Measurements from ENCODE around the gene CNTD1. TPM values are rescaled to one million over a fixed set of nuclear protein-coding genes. Genes with fewer than 3 reads are reported as not detected.

CNTD1 gene
- total RNA-seq, 1 experiment from 2014 or later: not detected

DNA sequence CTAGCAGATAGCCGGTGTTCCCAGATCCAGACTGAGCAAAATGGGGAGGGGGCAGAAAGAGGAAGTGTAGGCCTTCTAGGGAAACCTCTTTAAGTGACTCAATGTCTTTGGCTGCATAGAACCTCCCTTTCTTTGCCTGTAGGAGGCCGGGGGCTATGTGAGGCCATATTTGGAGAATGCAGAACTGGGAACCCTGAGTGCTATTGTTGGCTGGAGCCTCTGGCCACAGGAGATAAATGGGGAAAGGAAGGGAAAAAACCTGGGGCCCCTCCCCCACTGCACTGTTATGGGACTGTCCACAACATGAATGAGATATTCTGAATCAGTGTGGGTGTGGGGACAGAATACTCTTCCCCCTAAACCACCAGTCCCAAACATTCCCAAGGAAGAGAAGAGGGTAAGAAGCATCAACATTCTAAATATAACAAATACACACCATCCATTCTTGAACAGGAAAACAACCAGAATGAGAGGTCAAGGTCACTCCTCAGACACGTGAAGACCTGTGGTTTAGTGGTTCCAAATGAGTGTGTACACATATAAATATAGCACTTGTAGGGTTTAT, 23.0 kb upstream of the CNTD1 start:
- no peaks in the 10 kb centered on the region for H3K9me3 Mint-ChIP-seq (ENCODE audit: unreplicated experiment)
- H3K36me3 Mint-ChIP-seq (ENCODE audit: insufficient read depth, unreplicated experiment): peaks cover 25% of the 10 kb centered on the region
- H3K4me1 Mint-ChIP-seq (ENCODE audit: insufficient read depth, unreplicated experiment): peaks cover 8% of the 10 kb centered on the region
- peak; percentile 27 for DNase-seq (ENCODE audit: unreplicated experiment)
- no peak overlapping the region for H3K4me3 Mint-ChIP-seq (ENCODE audit: unreplicated experiment)
- BruUV-seq (replicated peaks): no TSS peak
- no peak overlapping the region for H3K27ac Mint-ChIP-seq (ENCODE audit: low read depth, unreplicated experiment)
- intact Hi-C loops (cut with micrococcal nuclease): no loop called here
- CTCF ChIA-PET: no interaction called here
- POLR2A ChIA-PET: interaction anchor here (1.0 kb wide), 1 partner anchor 11 kb away, joined by 3 read pairs; no protein-coding TSS in a partner anchor
- no peak for TF ChIP-seq CTCF (IDR thresholded peaks at IDR 0.05; ENCODE audit: unreplicated experiment)
- H3K27me3 Mint-ChIP-seq (ENCODE audit: insufficient read depth, unreplicated experiment): no peaks in the 10 kb centered on the region

DNA sequence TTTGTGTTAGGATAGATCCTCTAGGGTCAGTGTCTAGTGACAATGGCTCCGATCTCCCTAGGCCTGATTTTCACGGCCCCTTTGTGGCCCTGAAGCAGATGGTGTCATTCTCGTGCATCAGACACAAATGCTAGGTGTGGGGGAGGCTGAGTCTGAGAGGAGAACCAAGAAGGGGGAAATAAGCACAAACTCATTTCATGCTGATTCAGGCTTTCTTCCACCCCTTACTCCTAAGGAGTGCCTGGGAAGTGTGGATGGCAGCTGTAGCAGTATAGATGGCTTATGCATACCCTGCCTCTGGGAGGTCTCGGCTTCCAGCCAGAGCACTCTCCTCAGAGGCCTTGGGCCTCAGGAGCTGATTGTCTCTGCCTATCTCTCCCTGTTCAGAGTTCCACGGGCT, 20.1 kb upstream of the CNTD1 start:
- POLR2A ChIA-PET: no interaction called here
- CTCF ChIA-PET: interaction anchor here (0.6 kb wide), 1 partner anchor 281 kb away, joined by 5 read pairs; no protein-coding TSS in a partner anchor
- no peaks in the 10 kb centered on the region for H3K9me3 Mint-ChIP-seq (ENCODE audit: unreplicated experiment)

DNA sequence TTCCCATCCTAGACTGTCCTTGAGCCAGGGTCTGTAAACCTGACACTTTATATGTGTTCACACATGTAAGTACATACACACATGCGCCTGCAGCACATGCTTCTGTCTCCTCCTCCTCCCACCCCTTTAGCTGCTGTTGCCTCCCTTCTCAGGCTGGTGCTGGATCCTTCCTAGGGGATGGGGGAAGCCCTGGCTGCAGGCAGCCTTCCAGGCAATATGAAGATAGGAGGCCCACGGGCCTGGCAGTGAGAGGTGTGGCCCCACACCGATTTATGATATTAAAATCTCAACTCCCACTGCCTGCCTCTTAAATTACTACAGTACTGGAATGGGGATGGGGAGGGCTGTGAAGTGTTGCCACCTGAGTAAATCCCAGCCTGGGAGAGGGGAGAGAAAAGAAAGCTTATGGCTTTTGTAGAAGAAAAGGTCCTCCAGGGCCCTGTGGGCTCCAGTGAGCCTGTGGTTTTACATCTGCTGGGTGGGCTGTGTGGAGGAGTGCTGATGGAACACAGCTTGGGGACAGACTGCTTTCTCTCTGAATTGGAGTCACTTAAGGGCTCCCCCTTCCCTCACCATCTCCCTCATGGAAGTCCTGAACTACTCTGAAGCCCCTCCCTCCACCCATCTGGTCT, 19.2 kb upstream of the CNTD1 start:
- H3K36me3 Mint-ChIP-seq (ENCODE audit: insufficient read depth, unreplicated experiment): peaks cover 31% of the 10 kb centered on the region
- CTCF ChIA-PET: interaction anchor here (0.9 kb wide), 1 partner anchor 45 kb away, joined by 4 read pairs; the partner anchor contains the start of gene BECN1
- intact Hi-C loops (cut with micrococcal nuclease): no loop called here
- H3K4me1 Mint-ChIP-seq (ENCODE audit: insufficient read depth, unreplicated experiment): peaks cover 14% of the 10 kb centered on the region
- no peak for DNase-seq (ENCODE audit: unreplicated experiment)
- H3K27me3 Mint-ChIP-seq (ENCODE audit: insufficient read depth, unreplicated experiment): no peaks in the 10 kb centered on the region
- POLR2A ChIA-PET: no interaction called here
- no peaks in the 10 kb centered on the region for H3K9me3 Mint-ChIP-seq (ENCODE audit: unreplicated experiment)
- TF ChIP-seq CTCF (IDR thresholded peaks at IDR 0.05; ENCODE audit: unreplicated experiment): no peak
- peak overlapping the region; percentile 28 for H3K27ac Mint-ChIP-seq (ENCODE audit: low read depth, unreplicated experiment)
- TSS peak; percentile 21 for BruUV-seq (replicated peaks)
- no peak overlapping the region for H3K4me3 Mint-ChIP-seq (ENCODE audit: unreplicated experiment)

More for the DNA sequence above, 20.1 kb upstream of the CNTD1 start:
- DNase-seq (ENCODE audit: unreplicated experiment): no peak
- no peak for TF ChIP-seq CTCF (IDR thresholded peaks at IDR 0.05; ENCODE audit: unreplicated experiment)
- Mint-ChIP-seq H3K27me3 (ENCODE audit: insufficient read depth, unreplicated experiment) (no peaks in the 10 kb centered on the region), H3K4me3 (ENCODE audit: unreplicated experiment) (no peak overlapping the region), H3K27ac (ENCODE audit: low read depth, unreplicated experiment) (no peak overlapping the region), H3K36me3 (ENCODE audit: insufficient read depth, unreplicated experiment) (peaks cover 31% of the 10 kb centered on the region), H3K4me1 (ENCODE audit: insufficient read depth, unreplicated experiment) (peaks cover 18% of the 10 kb centered on the region)
- intact Hi-C loops (cut with micrococcal nuclease): no loop called here
- no TSS peak for BruUV-seq (replicated peaks)

GRCh38 chr17:42779936-42780850, 18.5 kb upstream of the CNTD1 start, which contains the start of gene WNK4:
Gene WNK4 (plus strand): TSS chr17:42780610. CDS start chr17:42780699, 89 bp downstream.
- H3K27ac Mint-ChIP-seq (ENCODE audit: low read depth, unreplicated experiment): peak within 1 kb of the TSS; percentile 28
- BruUV-seq (replicated peaks): no TSS peak
- CTCF ChIA-PET: interaction anchor here (0.7 to 0.9 kb wide), 2 partner anchors 44 to 194 kb away, joined by 3 to 4 read pairs; partner anchors contain the start of gene BECN1

More at GRCh38 chr17:42779936-42780850, 18.5 kb upstream of the CNTD1 start, which contains the start of gene WNK4:
- no peak within 1 kb of the TSS for H3K4me3 Mint-ChIP-seq (ENCODE audit: unreplicated experiment)
- POLR2A ChIA-PET: interaction anchor here (0.7 kb wide), 1 partner anchor 43 kb away, joined by 3 read pairs; no protein-coding TSS in a partner anchor
- TF ChIP-seq CTCF (IDR thresholded peaks at IDR 0.05; ENCODE audit: unreplicated experiment): no peak
- intact Hi-C loops (cut with micrococcal nuclease): no loop called here
- H3K4me1 Mint-ChIP-seq (ENCODE audit: insufficient read depth, unreplicated experiment): peaks cover 11% of the 10 kb centered on the region
- no peaks in the 10 kb centered on the region for H3K9me3 Mint-ChIP-seq (ENCODE audit: unreplicated experiment)
- no peak for DNase-seq (ENCODE audit: unreplicated experiment)
- peaks cover 31% of the 10 kb centered on the region for H3K36me3 Mint-ChIP-seq (ENCODE audit: insufficient read depth, unreplicated experiment)
- H3K27me3 Mint-ChIP-seq (ENCODE audit: insufficient read depth, unreplicated experiment): no peaks in the 10 kb centered on the region

Measured in MCF 10A (cell line).